ENCODE results near the gene SH3PXD2A.

- TF ChIP-seq CTCF (IDR thresholded peaks at IDR 0.05 in 4 of 5, conservative IDR thresholded peaks at IDR 0.05 in 1 of 5), result no peak
- TF ChIP-seq POLR2A (IDR thresholded peaks at IDR 0.05), result no peak
These were observed 291.3 kb downstream of the SH3PXD2A start for GRCh38 chr10:103564116-103564501.

Measured in gastrocnemius medialis (tissue), 4 donors.